ENCODE measurements around the gene PHKA2.

PHKA2 gene

GRCh38 chrX:18873836-18874235 is 110.1 kb downstream of the PHKA2 start:
- H3K27ac ChIP-seq (ENCODE audit: low read length), result no peak overlapping the region
- no peaks in the 10 kb centered on the region for H3K27me3 ChIP-seq (ENCODE audit: insufficient read depth, low read length, poor library complexity)
- no peaks in the 10 kb centered on the region for H3K79me2 ChIP-seq (ENCODE audit: insufficient read depth, low read length)
- no peak overlapping the region for H3K4me2 ChIP-seq (ENCODE audit: insufficient read depth, low read length)
- no peak overlapping the region for H3K4me3 ChIP-seq (ENCODE audit: low read depth in 1 of 2, low read length in 2 of 2)
- H3K9ac ChIP-seq (ENCODE audit: low read depth, low read length), result no peak overlapping the region
- H3K36me3 ChIP-seq (ENCODE audit: insufficient read depth, low read length), result no peaks in the 10 kb centered on the region
- no peaks in the 10 kb centered on the region for H3K4me1 ChIP-seq (ENCODE audit: insufficient read depth, low read length)
- ATAC-seq (ENCODE audit: insufficient read depth, low read depth) (no peak), DNase-seq (no peak)
- H4K20me1 ChIP-seq (ENCODE audit: insufficient read depth, low read length), result no peaks in the 10 kb centered on the region
- no peak overlapping the region for H2AFZ ChIP-seq (ENCODE audit: low read depth, low read length)
- no peaks in the 10 kb centered on the region for H3K9me3 ChIP-seq (ENCODE audit: insufficient read depth, low read length, severe bottlenecking)
- TF ChIP-seq CTCF (IDR thresholded peaks at IDR 0.05; ENCODE audit: borderline replicate concordance, extremely low read depth, low read length, poor library complexity, severe bottlenecking) (no peak), EZH2 (IDR thresholded peaks at IDR 0.05; ENCODE audit: borderline replicate concordance, low read depth, low read length, severe bottlenecking) (no peak)

- no peak overlapping the region for H3K4me3 ChIP-seq (ENCODE audit: low read depth in 1 of 2, low read length in 2 of 2)
- no peaks in the 10 kb centered on the region for H3K27me3 ChIP-seq (ENCODE audit: insufficient read depth, low read length, poor library complexity)
- H4K20me1 ChIP-seq (ENCODE audit: insufficient read depth, low read length), result no peaks in the 10 kb centered on the region
- DNase-seq (no peak), ATAC-seq (ENCODE audit: insufficient read depth, low read depth) (no peak)
- no peak overlapping the region for H3K27ac ChIP-seq (ENCODE audit: low read length)
- H3K9me3 ChIP-seq (ENCODE audit: insufficient read depth, low read length, severe bottlenecking), result no peaks in the 10 kb centered on the region
- no peak overlapping the region for H2AFZ ChIP-seq (ENCODE audit: low read depth, low read length)
- no peak for TF ChIP-seq CTCF (IDR thresholded peaks at IDR 0.05; ENCODE audit: borderline replicate concordance, extremely low read depth, low read length, poor library complexity, severe bottlenecking)
- TF ChIP-seq EZH2 (IDR thresholded peaks at IDR 0.05; ENCODE audit: borderline replicate concordance, low read depth, low read length, severe bottlenecking), result no peak
- no peaks in the 10 kb centered on the region for H3K79me2 ChIP-seq (ENCODE audit: insufficient read depth, low read length)
- H3K4me2 ChIP-seq (ENCODE audit: insufficient read depth, low read length), result no peak overlapping the region
- no peak overlapping the region for H3K9ac ChIP-seq (ENCODE audit: low read depth, low read length)
- H3K36me3 ChIP-seq (ENCODE audit: insufficient read depth, low read length), result no peaks in the 10 kb centered on the region
- no peaks in the 10 kb centered on the region for H3K4me1 ChIP-seq (ENCODE audit: insufficient read depth, low read length)
Observed at GRCh38 chrX:18873189-18873791, 110.6 kb downstream of the PHKA2 start.

GRCh38 chrX:18872621-18873020 is 111.3 kb downstream of the PHKA2 start:
- H3K27ac ChIP-seq (ENCODE audit: low read length), result no peak overlapping the region
- H3K9ac ChIP-seq (ENCODE audit: low read depth, low read length), result no peak overlapping the region
- H3K36me3 ChIP-seq (ENCODE audit: insufficient read depth, low read length), result no peaks in the 10 kb centered on the region
- no peaks in the 10 kb centered on the region for H3K9me3 ChIP-seq (ENCODE audit: insufficient read depth, low read length, severe bottlenecking)
- ATAC-seq (ENCODE audit: insufficient read depth, low read depth) (no peak), DNase-seq (no peak)
- no peak overlapping the region for H3K4me2 ChIP-seq (ENCODE audit: insufficient read depth, low read length)
- H3K4me3 ChIP-seq (ENCODE audit: low read depth in 1 of 2, low read length in 2 of 2), result no peak overlapping the region
- no peaks in the 10 kb centered on the region for H3K27me3 ChIP-seq (ENCODE audit: insufficient read depth, low read length, poor library complexity)
- no peak overlapping the region for H2AFZ ChIP-seq (ENCODE audit: low read depth, low read length)
- TF ChIP-seq CTCF (IDR thresholded peaks at IDR 0.05; ENCODE audit: borderline replicate concordance, extremely low read depth, low read length, poor library complexity, severe bottlenecking) (no peak), EZH2 (IDR thresholded peaks at IDR 0.05; ENCODE audit: borderline replicate concordance, low read depth, low read length, severe bottlenecking) (no peak)
- H3K4me1 ChIP-seq (ENCODE audit: insufficient read depth, low read length), result no peaks in the 10 kb centered on the region
- no peaks in the 10 kb centered on the region for H4K20me1 ChIP-seq (ENCODE audit: insufficient read depth, low read length)
- no peaks in the 10 kb centered on the region for H3K79me2 ChIP-seq (ENCODE audit: insufficient read depth, low read length)
